Mucosa of descending colon (tissue), 3 donors: Measurements from ENCODE around the gene ADRM1. TPM values are rescaled to one million over a fixed set of nuclear protein-coding genes. Genes with fewer than 3 reads are reported as not detected.

Experiments used
- ATAC-seq: fragments of 200-7000 bp; cut with Tn5 transposase; one replicate; pipeline ENCODE4 v1.9.1; 2020; ENCODE audit warnings: mild to moderate bottlenecking, moderate library complexity
- DNase-seq, 3 donors: peaks; one replicate each; pipeline ENCODE4 v3.0.0-alpha.2; 2020
- H3K36me3 ChIP-seq: fragments of 200-600 bp; one replicate; pipeline ENCODE4 v1.8.0; 2021; ENCODE audit warnings: low read depth, mild to moderate bottlenecking
- H3K4me1 ChIP-seq: fragments of 200-600 bp; one replicate; pipeline ENCODE4 v1.8.0; 2021; ENCODE audit warnings: low read depth, mild to moderate bottlenecking
- H3K4me3 ChIP-seq: fragments of 200-600 bp; one replicate; pipeline ENCODE4 v1.8.0; 2021; ENCODE audit warnings: mild to moderate bottlenecking
- H3K9me3 ChIP-seq: fragments of 200-600 bp; one replicate; pipeline ENCODE4 v1.8.0; 2021; ENCODE audit warnings: mild to moderate bottlenecking
- intact Hi-C, 2 donors: fragments of 100-400 bp; cut with DNase I in 1 of 2; cut with micrococcal nuclease in 1 of 2; formaldehyde crosslinking; loops; one replicate each; pipeline versions ENCODE4 v1.11.0 to v1.11.1; 2022; cut with DNase I, micrococcal nuclease
- total RNA-seq, 3 donors: library from RNA; stranded (reverse); fragmentation: NEBNext Ultra II Directional in 2 of 3; extraction: Animal tissue kit (Norgen Biotek cat#: 25700) in 2 of 3; gene quantifications; one replicate each; pipeline versions ENCODE4 v1.2.1 to v1.2.4, GENCODE V29; 2021 to 2023
- TF ChIP-seq, protein P1 (sequence below): fragments of 200-600 bp; IDR thresholded peaks from one replicate; pipeline ENCODE4 v1.8.0; 2022; ENCODE audit warnings: antibody characterized with exemption, mild to moderate bottlenecking
- donor health status: DM: no; HTN: no; CAD: no; lungs with moderate emphysema.
- donor health status: DM: no; HTN: no; CAD: no.
- donor health status: DM: no; HTN: yes; CAD: no.

The ADRM1 gene
- total RNA-seq, 3 donors from 2014 or later: 54.4 to 85.8 (median 77.6) TPM

DNA sequence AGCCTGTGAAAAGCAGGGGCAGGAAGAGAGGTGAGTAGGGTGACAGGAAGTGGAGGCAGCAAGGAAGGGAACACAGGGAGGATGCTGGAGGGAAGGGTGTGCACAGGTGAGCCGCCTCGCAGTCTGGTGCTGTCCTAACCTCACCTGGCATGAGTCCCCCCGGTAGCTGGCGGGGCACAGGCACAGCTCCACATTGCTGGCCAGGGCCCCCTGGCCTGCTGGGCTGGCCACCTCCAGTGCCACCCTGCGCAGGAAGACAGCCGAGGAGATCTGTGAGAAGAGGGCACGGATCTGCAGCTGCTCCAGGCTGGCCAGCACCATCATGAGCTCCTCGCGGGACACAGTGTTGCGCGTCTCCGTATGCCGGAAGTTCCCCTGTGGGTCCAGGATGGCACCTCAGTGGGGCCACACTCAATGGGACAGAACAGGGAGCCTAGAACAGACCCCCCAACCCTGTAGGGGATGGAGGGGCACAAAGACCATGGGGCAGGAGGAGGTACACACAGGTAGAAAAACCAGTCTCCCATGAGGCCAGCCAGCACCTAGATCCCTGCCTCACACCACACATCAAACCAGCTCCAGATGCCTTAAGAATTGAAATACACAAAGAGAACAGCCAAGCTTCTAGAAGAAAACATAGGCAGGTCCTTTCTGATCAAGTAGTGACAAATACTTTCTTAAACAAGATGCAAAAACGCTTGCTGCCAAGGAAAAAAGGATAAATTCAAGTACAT is 22.5 kb downstream of the ADRM1 start:
- intact Hi-C loops: no loop called here
- no peak for ATAC-seq
- TF ChIP-seq, protein P1, sequence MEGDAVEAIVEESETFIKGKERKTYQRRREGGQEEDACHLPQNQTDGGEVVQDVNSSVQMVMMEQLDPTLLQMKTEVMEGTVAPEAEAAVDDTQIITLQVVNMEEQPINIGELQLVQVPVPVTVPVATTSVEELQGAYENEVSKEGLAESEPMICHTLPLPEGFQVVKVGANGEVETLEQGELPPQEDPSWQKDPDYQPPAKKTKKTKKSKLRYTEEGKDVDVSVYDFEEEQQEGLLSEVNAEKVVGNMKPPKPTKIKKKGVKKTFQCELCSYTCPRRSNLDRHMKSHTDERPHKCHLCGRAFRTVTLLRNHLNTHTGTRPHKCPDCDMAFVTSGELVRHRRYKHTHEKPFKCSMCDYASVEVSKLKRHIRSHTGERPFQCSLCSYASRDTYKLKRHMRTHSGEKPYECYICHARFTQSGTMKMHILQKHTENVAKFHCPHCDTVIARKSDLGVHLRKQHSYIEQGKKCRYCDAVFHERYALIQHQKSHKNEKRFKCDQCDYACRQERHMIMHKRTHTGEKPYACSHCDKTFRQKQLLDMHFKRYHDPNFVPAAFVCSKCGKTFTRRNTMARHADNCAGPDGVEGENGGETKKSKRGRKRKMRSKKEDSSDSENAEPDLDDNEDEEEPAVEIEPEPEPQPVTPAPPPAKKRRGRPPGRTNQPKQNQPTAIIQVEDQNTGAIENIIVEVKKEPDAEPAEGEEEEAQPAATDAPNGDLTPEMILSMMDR: no peak
- Histone ChIP-seq H3K4me1 (no peaks in the 10 kb centered on the region), H3K9me3 (no peaks in the 10 kb centered on the region), H3K36me3 (no peaks in the 10 kb centered on the region), H3K4me3 (no peak overlapping the region)
- DNase-seq: no peak

GRCh38 chr20:62326559-62326958 is 23.8 kb downstream of the ADRM1 start:
- Histone ChIP-seq H3K4me3 (no peak overlapping the region), H3K9me3 (no peaks in the 10 kb centered on the region), H3K36me3 (no peaks in the 10 kb centered on the region), H3K4me1 (no peaks in the 10 kb centered on the region)
- intact Hi-C loops: no loop called here
- DNase-seq (no peak), ATAC-seq (no peak)
- TF ChIP-seq, protein P1: no peak

DNA sequence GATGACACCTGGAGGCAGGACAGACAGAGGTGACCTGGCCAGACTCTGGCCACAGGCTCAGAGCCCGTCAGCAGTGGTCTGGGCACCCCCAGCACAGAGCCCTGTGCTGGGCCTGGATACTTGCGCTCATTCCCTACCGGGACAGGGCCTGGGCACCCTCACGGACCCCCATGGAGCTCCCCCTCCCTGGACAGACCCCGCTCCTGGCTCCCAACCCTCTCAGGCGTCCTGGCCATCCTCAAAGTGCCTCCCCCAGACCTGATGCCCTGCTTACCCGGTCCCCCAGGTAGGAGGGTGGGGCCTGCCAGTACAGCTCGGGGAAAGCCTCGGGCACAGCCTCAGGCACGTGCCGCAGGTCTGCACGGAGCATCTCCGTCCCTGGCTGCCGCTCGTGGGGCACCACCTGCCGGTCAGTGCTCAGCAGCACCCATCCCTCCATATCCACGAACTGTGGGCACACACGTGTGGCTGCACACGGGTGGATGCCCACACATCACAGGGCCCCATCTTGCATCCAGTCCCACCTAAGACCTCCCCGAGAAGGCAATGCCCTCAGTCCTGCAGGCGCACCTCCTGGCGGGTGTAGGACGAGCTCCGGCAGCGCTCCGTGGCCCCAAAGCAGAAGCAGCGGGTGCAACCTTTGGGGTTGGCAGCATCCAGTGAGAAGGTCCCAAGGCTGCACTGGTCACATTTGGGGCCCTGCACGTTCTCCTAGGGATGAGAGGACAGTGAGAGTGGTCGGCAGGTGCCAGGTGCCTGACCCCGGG is 24.3 kb downstream of the ADRM1 start:
- intact Hi-C loops: no loop called here
- no peaks in the 10 kb centered on the region for H3K4me1 ChIP-seq
- no peaks in the 10 kb centered on the region for H3K36me3 ChIP-seq
- no peaks in the 10 kb centered on the region for H3K9me3 ChIP-seq
- ATAC-seq: no peak
- TF ChIP-seq, protein P1: no peak
- DNase-seq: no peak
- no peak overlapping the region for H3K4me3 ChIP-seq

DNA sequence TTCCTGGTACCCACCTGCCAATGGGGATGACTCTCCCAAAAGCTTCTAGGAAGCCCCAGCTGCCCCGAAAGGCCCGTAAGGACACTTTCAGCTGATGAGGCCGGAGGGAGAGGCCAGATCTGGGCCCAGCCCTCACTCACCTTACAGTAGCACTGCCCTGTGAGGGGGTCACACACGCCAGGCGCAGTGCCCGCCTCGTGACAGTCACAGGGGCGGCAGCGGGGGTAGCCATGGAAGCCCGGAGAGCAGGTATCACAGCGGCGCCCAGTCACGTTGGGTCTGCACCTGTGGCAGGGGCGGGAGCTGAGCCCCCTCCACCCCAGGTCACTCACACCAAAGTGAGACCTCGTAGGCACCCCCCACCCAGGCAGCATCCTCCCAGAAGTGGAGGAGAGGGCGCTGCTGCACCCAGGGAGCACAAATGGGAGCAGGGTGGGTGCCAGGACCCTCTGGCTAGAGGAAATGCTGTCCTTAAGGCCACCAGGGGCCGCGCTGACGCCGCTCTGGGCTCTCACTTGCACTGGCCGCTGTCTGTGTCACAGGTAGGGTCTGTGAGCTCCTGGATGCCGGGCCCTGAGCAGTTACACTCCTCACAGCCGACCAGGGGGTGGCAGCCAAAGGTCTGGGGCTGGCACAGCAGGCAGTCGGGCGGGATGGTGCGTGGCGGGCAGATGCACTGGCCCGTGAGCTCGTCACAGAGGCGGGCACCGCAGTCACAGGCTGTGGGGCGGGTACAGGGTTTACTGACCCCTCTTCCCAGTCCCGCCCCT is 25.1 kb downstream of the ADRM1 start:
- DNase-seq (no peak), ATAC-seq (no peak)
- intact Hi-C loops: no loop called here
- no peak overlapping the region for H3K4me3 ChIP-seq
- H3K36me3 ChIP-seq: no peaks in the 10 kb centered on the region
- no peaks in the 10 kb centered on the region for H3K9me3 ChIP-seq
- TF ChIP-seq, protein P1: no peak
- no peaks in the 10 kb centered on the region for H3K4me1 ChIP-seq

- Histone ChIP-seq H3K9me3 (no peaks in the 10 kb centered on the region), H3K4me1 (no peaks in the 10 kb centered on the region), H3K36me3 (no peaks in the 10 kb centered on the region), H3K4me3 (no peak overlapping the region)
- intact Hi-C loops: no loop called here
- ATAC-seq (no peak), DNase-seq (no peak)
- TF ChIP-seq, protein P1: no peak
These were observed 26.0 kb downstream of the ADRM1 start for GRCh38 chr20:62328684-62329388.
